ENCODE data around the gene KLHDC4. TPM values are rescaled to one million over a fixed set of nuclear protein-coding genes. Genes with fewer than 3 reads are reported as not detected.

KLHDC4 gene
- total RNA-seq, 4 donors from 2014 or later = 16.2 to 29.4 (median 21.5) TPM

GRCh38 chr16:87713451-87714229 lies 52.1 kb downstream of the KLHDC4 start:
- no peaks in the 10 kb centered on the region for H3K9me3 ChIP-seq
- no peak overlapping the region for H3K4me3 ChIP-seq
- intact Hi-C loops (cut with DNase I) = no loop called here
- H3K36me3 ChIP-seq = peaks cover 18 to 98% (median 21%) of the 10 kb centered on the region in 3 donors
- H3K27ac ChIP-seq = no peak overlapping the region
- H3K27me3 ChIP-seq = no peaks in the 10 kb centered on the region
- no peaks in the 10 kb centered on the region for H3K4me1 ChIP-seq
- DNase-seq = no peak
- TF ChIP-seq POLR2A (IDR thresholded peaks at IDR 0.05) = no peak
- no peak for TF ChIP-seq CTCF (IDR thresholded peaks at IDR 0.05)
- 71 to 95% methylated on average over 9 to 11 of the region's 19 CpGs for WGBS, 2 donors

- Histone ChIP-seq H3K27me3 (no peaks in the 10 kb centered on the region), H3K27ac (no peak overlapping the region), H3K4me1 (no peaks in the 10 kb centered on the region), H3K4me3 (no peak overlapping the region), H3K36me3 (peaks cover 28 to 100% (median 30%) of the 10 kb centered on the region in 3 donors), H3K9me3 (no peaks in the 10 kb centered on the region)
- intact Hi-C loops (cut with DNase I) = no loop called here
- no peak for DNase-seq
- TF ChIP-seq CTCF (IDR thresholded peaks at IDR 0.05) (no peak), POLR2A (IDR thresholded peaks at IDR 0.05) (no peak)
- WGBS, 2 donors = 66 to 83% methylated on average over 5 to 10 of the region's 14 CpGs
Measured at GRCh38 chr16:87712184-87712762, 53.5 kb downstream of the KLHDC4 start.

- 84 to 91% methylated on average over 6 to 9 of the region's 12 CpGs for WGBS, 2 donors
- Histone ChIP-seq H3K4me1 (no peaks in the 10 kb centered on the region), H3K9me3 (no peaks in the 10 kb centered on the region), H3K36me3 (peaks cover 28 to 97% (median 33%) of the 10 kb centered on the region in 3 donors), H3K4me3 (no peak overlapping the region), H3K27me3 (no peaks in the 10 kb centered on the region), H3K27ac (no peak overlapping the region)
- TF ChIP-seq CTCF (IDR thresholded peaks at IDR 0.05) (no peak), POLR2A (IDR thresholded peaks at IDR 0.05) (no peak)
- intact Hi-C loops (cut with DNase I) = no loop called here
- DNase-seq = no peak
Measured at GRCh38 chr16:87710887-87711286, 54.9 kb downstream of the KLHDC4 start.

- TF ChIP-seq POLR2A (IDR thresholded peaks at IDR 0.05) (no peak), CTCF (IDR thresholded peaks at IDR 0.05) (no peak)
- 93% methylated on average over 2 of the region's 12 CpGs; no CpG with 5 or more reads in 1 of the 2 donors for WGBS, 2 donors
- Histone ChIP-seq H3K4me3 (no peak overlapping the region), H3K27me3 (no peaks in the 10 kb centered on the region), H3K4me1 (no peaks in the 10 kb centered on the region), H3K36me3 (peaks cover 28 to 90% (median 33%) of the 10 kb centered on the region in 3 donors), H3K9me3 (no peaks in the 10 kb centered on the region), H3K27ac (no peak overlapping the region)
- DNase-seq = no peak
- intact Hi-C loops (cut with DNase I) = no loop called here
Measured at GRCh38 chr16:87709677-87710076, 56.1 kb downstream of the KLHDC4 start.

- Histone ChIP-seq H3K36me3 (peaks cover 28 to 90% (median 33%) of the 10 kb centered on the region in 3 donors), H3K27ac (no peak overlapping the region), H3K4me1 (no peaks in the 10 kb centered on the region), H3K4me3 (no peak overlapping the region), H3K27me3 (no peaks in the 10 kb centered on the region), H3K9me3 (no peaks in the 10 kb centered on the region)
- intact Hi-C loops (cut with DNase I) = no loop called here
- no peak for DNase-seq
- TF ChIP-seq CTCF (IDR thresholded peaks at IDR 0.05) (no peak), POLR2A (IDR thresholded peaks at IDR 0.05) (no peak)
- 96 to 100% methylated on average over 5 to 20 of the region's 49 CpGs for WGBS, 2 donors
Measured at GRCh38 chr16:87708881-87709638, 56.7 kb downstream of the KLHDC4 start.
